Left renal pelvis (tissue), 4 donors: Measurements from ENCODE around the gene POPDC3. TPM values are rescaled to one million over a fixed set of nuclear protein-coding genes. Genes with fewer than 3 reads are reported as not detected.

Source experiments
- DNase-seq, 4 donors: peaks; one replicate each; pipeline ENCODE4 v3.0.0-alpha.2; 2013; ENCODE audit warnings: low read depth in 4 of 4, low spot score in 3 of 4
- polyA plus RNA-seq, 4 donors: library from polyadenylated mRNA; unstranded; fragments of 120-200 nt; gene quantifications; one replicate each; pipeline ENCODE4 v1.2.1, GENCODE V29; 2013; ENCODE audit not compliant: insufficient read length in 4 of 4

The POPDC3 gene
- polyA plus RNA-seq, 4 donors, result 0.20 to 0.32 (median 0.22) TPM

GRCh38 chr6:105161421-105161820 is 18.4 kb downstream of the POPDC3 start:
- no peak for DNase-seq

GRCh38 chr6:105153676-105154075 is 26.1 kb downstream of the POPDC3 start:
- no peak for DNase-seq

- DNase-seq, result no peak
Observed at GRCh38 chr6:105152880-105153279, 26.9 kb downstream of the POPDC3 start.

GRCh38 chr6:105151644-105152043 is 28.2 kb downstream of the POPDC3 start:
- DNase-seq, result no peak

- no peak for DNase-seq
Observed at GRCh38 chr6:105138141-105138540, 41.7 kb downstream of the POPDC3 start.

GRCh38 chr6:105137388-105137787 is 42.4 kb downstream of the POPDC3 start:
- DNase-seq, result no peak

GRCh38 chr6:105136431-105137350 is 43.1 kb downstream of the POPDC3 start:
- DNase-seq, result no peak

GRCh38 chr6:105135907-105136430 is 43.8 kb downstream of the POPDC3 start:
- no peak for DNase-seq

GRCh38 chr6:105135056-105135455 is 44.8 kb downstream of the POPDC3 start:
- no peak for DNase-seq

- no peak for DNase-seq
Observed at GRCh38 chr6:105122717-105123116, 57.1 kb downstream of the POPDC3 start.

- no peak for DNase-seq
Observed at GRCh38 chr6:105121981-105122380, 57.8 kb downstream of the POPDC3 start.

GRCh38 chr6:105120570-105120969 is 59.2 kb downstream of the POPDC3 start:
- DNase-seq, result no peak

- no peak for DNase-seq
Observed at GRCh38 chr6:105116150-105116549, 63.7 kb downstream of the POPDC3 start.

GRCh38 chr6:105113422-105113821 is 66.4 kb downstream of the POPDC3 start:
- no peak for DNase-seq

- DNase-seq, result no peak
Observed at GRCh38 chr6:105112577-105112976, 67.2 kb downstream of the POPDC3 start.

GRCh38 chr6:105111871-105112270 is 67.9 kb downstream of the POPDC3 start:
- no peak for DNase-seq

GRCh38 chr6:105111105-105111504 is 68.7 kb downstream of the POPDC3 start:
- no peak for DNase-seq

- DNase-seq, result no peak
Observed at GRCh38 chr6:105109955-105110895, 69.6 kb downstream of the POPDC3 start.

- DNase-seq, result no peak
Observed at GRCh38 chr6:105108631-105109262, 71.1 kb downstream of the POPDC3 start.
